Measurements from ENCODE around the gene PDE4D. TPM values are rescaled to one million over a fixed set of nuclear protein-coding genes. Genes with fewer than 3 reads are reported as not detected.

The PDE4D gene
- total RNA-seq, 1 experiment from 2014 or later = 2.1 TPM

GRCh38 chr5:59246145-59246869 lies 647.2 kb downstream of the PDE4D start:
- Histone ChIP-seq H2BK120ac (ENCODE audit: low read depth, low read length, poor library complexity, severe bottlenecking) (no peak overlapping the region), H2BK5ac (ENCODE audit: insufficient read length, low read length) (no peak overlapping the region), H4K8ac (replicated peaks; ENCODE audit: insufficient read length, low read depth, low read length) (no peak overlapping the region), H3K18ac (ENCODE audit: insufficient read length, low read depth, low read length) (no peak overlapping the region), H3T11ph (ENCODE audit: low read length) (no peak overlapping the region), H3K79me2 (ENCODE audit: insufficient read depth, low read length) (no peaks in the 10 kb centered on the region), H2BK15ac (ENCODE audit: low read depth, low read length) (no peak overlapping the region), H3K9me3 (ENCODE audit: control insufficient read depth, low read depth, low read length) (no peaks in the 10 kb centered on the region), H3K14ac (ENCODE audit: insufficient read depth, low read length) (no peak overlapping the region), H3K56ac (ENCODE audit: insufficient read length, low read depth, low read length) (no peak overlapping the region), H3K23me2 (ENCODE audit: insufficient read length, low read depth, low read length, poor library complexity, severe bottlenecking) (no peaks in the 10 kb centered on the region), H3K23ac (ENCODE audit: insufficient read length, low read depth, low read length) (no peak overlapping the region), H3K79me1 (ENCODE audit: insufficient read depth, low read depth, low read length, poor library complexity, severe bottlenecking) (no peaks in the 10 kb centered on the region), H3K4ac (ENCODE audit: low read depth, low read length) (no peak overlapping the region), H2AK5ac (ENCODE audit: insufficient read length, low read length) (no peak overlapping the region), H4K20me1 (ENCODE audit: control insufficient read depth, insufficient read depth, insufficient read length) (no peaks in the 10 kb centered on the region), H3K9ac (ENCODE audit: extremely low read depth, insufficient read length, low read length) (no peak overlapping the region), H3K27me3 (ENCODE audit: insufficient read depth, low read length) (no peaks in the 10 kb centered on the region), H2BK12ac (ENCODE audit: insufficient read length, low read depth, low read length) (no peak overlapping the region), H3K4me1 (ENCODE audit: insufficient read depth, low read length) (no peaks in the 10 kb centered on the region), H4K5ac (ENCODE audit: insufficient read length, low read depth, low read length) (no peak overlapping the region), H4K91ac (ENCODE audit: insufficient read length, low read depth, low read length) (no peak overlapping the region), H2AFZ (ENCODE audit: low read length) (no peak overlapping the region), H2BK20ac (ENCODE audit: low read depth, low read length, poor library complexity, severe bottlenecking) (no peak overlapping the region), H3K27ac (ENCODE audit: insufficient read length, low read depth, low read length) (no peak overlapping the region), H3K4me2 (ENCODE audit: insufficient read depth, insufficient read length, low read length) (no peak overlapping the region)
- no peak for DNase-seq
- no CpG with 5 or more reads among the region's 3 CpGs for WGBS (ENCODE audit: extremely low coverage, insufficient read length, low lambda C conversion rate)
- no peaks in the 10 kb centered on the region for H3K9me3 Mint-ChIP-seq
- no peak overlapping the region for H3K27ac Mint-ChIP-seq
- TF ChIP-seq, protein P1, sequence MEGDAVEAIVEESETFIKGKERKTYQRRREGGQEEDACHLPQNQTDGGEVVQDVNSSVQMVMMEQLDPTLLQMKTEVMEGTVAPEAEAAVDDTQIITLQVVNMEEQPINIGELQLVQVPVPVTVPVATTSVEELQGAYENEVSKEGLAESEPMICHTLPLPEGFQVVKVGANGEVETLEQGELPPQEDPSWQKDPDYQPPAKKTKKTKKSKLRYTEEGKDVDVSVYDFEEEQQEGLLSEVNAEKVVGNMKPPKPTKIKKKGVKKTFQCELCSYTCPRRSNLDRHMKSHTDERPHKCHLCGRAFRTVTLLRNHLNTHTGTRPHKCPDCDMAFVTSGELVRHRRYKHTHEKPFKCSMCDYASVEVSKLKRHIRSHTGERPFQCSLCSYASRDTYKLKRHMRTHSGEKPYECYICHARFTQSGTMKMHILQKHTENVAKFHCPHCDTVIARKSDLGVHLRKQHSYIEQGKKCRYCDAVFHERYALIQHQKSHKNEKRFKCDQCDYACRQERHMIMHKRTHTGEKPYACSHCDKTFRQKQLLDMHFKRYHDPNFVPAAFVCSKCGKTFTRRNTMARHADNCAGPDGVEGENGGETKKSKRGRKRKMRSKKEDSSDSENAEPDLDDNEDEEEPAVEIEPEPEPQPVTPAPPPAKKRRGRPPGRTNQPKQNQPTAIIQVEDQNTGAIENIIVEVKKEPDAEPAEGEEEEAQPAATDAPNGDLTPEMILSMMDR (conservative IDR thresholded peaks at IDR 0.05) = no peak
- no peaks in the 10 kb centered on the region for H3K36me3 Mint-ChIP-seq (ENCODE audit: insufficient read depth in 1 of 3, low read depth in 3 of 3)
- H3K4me3 Mint-ChIP-seq = no peak overlapping the region
- H3K27me3 Mint-ChIP-seq (ENCODE audit: low read depth) = no peaks in the 10 kb centered on the region; the same call in 1 of the 2 replicates
- H3K4me1 Mint-ChIP-seq = no peaks in the 10 kb centered on the region
